HL-60 (cell line): ENCODE measurements around the gene SCG3.

Experiments
- DNase-seq, 2 experiments: peaks; one replicate each; pipeline ENCODE4 v3.0.0-alpha.2; 2010 to 2020; ENCODE audit warnings: low read depth in 1 of 2, low spot score in 1 of 2
- H3K27ac ChIP-seq: fragments of 250-450 bp; sonication (Bioruptor Pico); replicated peaks from 2 replicates; pipeline ENCODE4 v1.5.1; 2020; ENCODE audit warnings: mild to moderate bottlenecking, moderate library complexity
- H3K27me3 ChIP-seq: fragments of 250-450 bp; sonication (Bioruptor Pico); 2 replicates; pipeline ENCODE4 v1.5.1; 2021; ENCODE audit warnings: mild to moderate bottlenecking, moderate library complexity; ENCODE audit not compliant: insufficient read depth, poor library complexity, severe bottlenecking
- H3K4me3 ChIP-seq: replicated peaks from 2 replicates; pipeline ENCODE4 v1.5.1; 2011; ENCODE audit warnings: mild to moderate bottlenecking, control low read depth, low read length; ENCODE audit not compliant: insufficient read depth
- GABPA ChIP-seq: IDR thresholded peaks from 2 replicates; pipeline ENCODE4 v1.6.1; 2012; ENCODE audit warnings: low read depth
- POLR2AphosphoS5 ChIP-seq: IDR thresholded peaks from 2 replicates; pipeline ENCODE4 v1.6.1; 2012; ENCODE audit warnings: low read depth
- SPI1 ChIP-seq: IDR thresholded peaks from 2 replicates; pipeline ENCODE4 v1.6.1; 2012; ENCODE audit warnings: low read depth, mild to moderate bottlenecking, borderline replicate concordance
- TF ChIP-seq, protein P1 (sequence below): IDR thresholded peaks from 2 replicates; pipeline ENCODE4 v1.6.1; 2012; ENCODE audit warnings: low read depth; ENCODE audit not compliant: insufficient replicate concordance
- TF ChIP-seq, protein P2 (sequence below): IDR thresholded peaks from one replicate; pipeline ENCODE4 v1.5.1; 2011; ENCODE audit warnings: low read length, control low read depth, inconsistent platforms; ENCODE audit not compliant: insufficient read depth

Gene SCG3

DNA sequence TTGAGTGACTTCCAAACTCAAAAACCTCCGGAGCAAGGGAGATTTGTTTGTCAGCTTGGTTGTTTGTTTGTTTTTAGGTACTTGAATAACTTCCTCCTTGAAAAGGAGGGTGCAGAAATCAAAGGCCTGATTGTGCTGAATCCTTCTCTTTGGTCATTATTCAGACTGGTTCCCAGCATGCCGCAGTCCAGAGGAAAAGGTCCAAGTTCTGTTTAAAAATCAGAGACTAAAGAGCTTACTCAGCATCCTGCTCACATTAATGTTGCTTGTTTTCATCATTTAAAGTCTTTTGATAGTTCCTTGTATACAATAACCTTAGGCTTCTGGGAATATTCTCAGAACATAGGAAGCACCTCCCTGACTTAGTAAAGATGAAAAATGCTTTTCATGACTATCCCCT lies 982 bp upstream of the SCG3 start:
- DNase-seq, result no peak
- Histone ChIP-seq H3K4me3 (no peak overlapping the region), H3K27ac (no peak overlapping the region), H3K27me3 (peaks cover 13% of the 10 kb centered on the region)
- TF ChIP-seq SPI1 (no peak), GABPA (no peak), POLR2AphosphoS5 (no peak)
- TF ChIP-seq, protein P1, sequence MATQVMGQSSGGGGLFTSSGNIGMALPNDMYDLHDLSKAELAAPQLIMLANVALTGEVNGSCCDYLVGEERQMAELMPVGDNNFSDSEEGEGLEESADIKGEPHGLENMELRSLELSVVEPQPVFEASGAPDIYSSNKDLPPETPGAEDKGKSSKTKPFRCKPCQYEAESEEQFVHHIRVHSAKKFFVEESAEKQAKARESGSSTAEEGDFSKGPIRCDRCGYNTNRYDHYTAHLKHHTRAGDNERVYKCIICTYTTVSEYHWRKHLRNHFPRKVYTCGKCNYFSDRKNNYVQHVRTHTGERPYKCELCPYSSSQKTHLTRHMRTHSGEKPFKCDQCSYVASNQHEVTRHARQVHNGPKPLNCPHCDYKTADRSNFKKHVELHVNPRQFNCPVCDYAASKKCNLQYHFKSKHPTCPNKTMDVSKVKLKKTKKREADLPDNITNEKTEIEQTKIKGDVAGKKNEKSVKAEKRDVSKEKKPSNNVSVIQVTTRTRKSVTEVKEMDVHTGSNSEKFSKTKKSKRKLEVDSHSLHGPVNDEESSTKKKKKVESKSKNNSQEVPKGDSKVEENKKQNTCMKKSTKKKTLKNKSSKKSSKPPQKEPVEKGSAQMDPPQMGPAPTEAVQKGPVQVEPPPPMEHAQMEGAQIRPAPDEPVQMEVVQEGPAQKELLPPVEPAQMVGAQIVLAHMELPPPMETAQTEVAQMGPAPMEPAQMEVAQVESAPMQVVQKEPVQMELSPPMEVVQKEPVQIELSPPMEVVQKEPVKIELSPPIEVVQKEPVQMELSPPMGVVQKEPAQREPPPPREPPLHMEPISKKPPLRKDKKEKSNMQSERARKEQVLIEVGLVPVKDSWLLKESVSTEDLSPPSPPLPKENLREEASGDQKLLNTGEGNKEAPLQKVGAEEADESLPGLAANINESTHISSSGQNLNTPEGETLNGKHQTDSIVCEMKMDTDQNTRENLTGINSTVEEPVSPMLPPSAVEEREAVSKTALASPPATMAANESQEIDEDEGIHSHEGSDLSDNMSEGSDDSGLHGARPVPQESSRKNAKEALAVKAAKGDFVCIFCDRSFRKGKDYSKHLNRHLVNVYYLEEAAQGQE, result no peak
- TF ChIP-seq, protein P2, sequence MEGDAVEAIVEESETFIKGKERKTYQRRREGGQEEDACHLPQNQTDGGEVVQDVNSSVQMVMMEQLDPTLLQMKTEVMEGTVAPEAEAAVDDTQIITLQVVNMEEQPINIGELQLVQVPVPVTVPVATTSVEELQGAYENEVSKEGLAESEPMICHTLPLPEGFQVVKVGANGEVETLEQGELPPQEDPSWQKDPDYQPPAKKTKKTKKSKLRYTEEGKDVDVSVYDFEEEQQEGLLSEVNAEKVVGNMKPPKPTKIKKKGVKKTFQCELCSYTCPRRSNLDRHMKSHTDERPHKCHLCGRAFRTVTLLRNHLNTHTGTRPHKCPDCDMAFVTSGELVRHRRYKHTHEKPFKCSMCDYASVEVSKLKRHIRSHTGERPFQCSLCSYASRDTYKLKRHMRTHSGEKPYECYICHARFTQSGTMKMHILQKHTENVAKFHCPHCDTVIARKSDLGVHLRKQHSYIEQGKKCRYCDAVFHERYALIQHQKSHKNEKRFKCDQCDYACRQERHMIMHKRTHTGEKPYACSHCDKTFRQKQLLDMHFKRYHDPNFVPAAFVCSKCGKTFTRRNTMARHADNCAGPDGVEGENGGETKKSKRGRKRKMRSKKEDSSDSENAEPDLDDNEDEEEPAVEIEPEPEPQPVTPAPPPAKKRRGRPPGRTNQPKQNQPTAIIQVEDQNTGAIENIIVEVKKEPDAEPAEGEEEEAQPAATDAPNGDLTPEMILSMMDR, result no peak

DNA sequence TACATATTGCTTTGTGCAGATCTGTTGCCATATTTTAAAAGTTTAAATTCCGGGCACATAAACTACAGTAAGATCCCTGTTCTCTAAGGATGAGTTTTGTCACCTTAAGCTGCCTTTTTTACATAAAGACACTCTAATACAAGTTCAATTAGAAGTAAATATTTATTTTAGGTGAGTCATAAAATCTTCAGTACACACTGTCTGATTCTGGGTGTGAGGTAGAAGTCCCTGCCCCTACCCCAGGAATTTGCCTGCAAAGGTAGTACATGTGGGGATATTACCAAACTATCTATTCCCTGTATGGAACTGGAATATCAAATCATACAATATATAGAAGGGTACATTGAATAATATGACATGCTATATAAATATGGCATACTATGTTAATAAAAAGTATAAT lies 6.3 kb downstream of the SCG3 start:
- TF ChIP-seq GABPA (no peak), SPI1 (no peak)
- TF ChIP-seq, protein P1, result no peak
- Histone ChIP-seq H3K27ac (no peak overlapping the region), H3K27me3 (peaks cover 14% of the 10 kb centered on the region), H3K4me3 (no peak overlapping the region)
- no peak for DNase-seq

DNA sequence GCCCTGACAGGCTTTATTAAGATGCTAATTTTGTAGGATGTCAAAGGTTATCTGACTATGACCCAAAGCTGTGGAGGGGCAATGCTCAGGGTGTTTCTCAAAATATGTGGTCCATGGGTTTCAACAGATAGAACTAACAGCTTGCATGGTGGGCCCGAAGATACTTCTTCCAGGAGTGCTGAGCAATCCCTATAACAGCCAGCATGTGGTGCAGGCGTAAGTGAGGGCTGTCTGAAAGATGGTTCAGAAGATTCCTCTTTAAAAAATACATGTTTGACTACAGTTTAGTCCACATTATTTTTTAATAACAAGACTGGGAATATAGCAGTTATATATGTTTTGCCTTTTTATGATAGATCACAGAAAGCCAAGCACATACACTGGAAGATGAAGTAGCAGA lies 7.6 kb downstream of the SCG3 start:
- no peak overlapping the region for H3K4me3 ChIP-seq
- H3K27me3 ChIP-seq, result peaks cover 9% of the 10 kb centered on the region
- no peak overlapping the region for H3K27ac ChIP-seq
- DNase-seq, result no peak
- TF ChIP-seq, protein P1, result no peak
- TF ChIP-seq SPI1 (no peak), POLR2AphosphoS5 (no peak), GABPA (no peak)
- TF ChIP-seq, protein P2, result no peak
